Prostate gland (tissue), 2 donors: Measurements from ENCODE around the gene RARRES2.

ENCODE experiments used
- POLR2A ChIP-seq: fragments of 450-650 bp; IDR thresholded peaks from one replicate; pipeline ENCODE4 v1.6.1; 2016; ENCODE audit warnings: antibody characterized with exemption, mild to moderate bottlenecking
- TF ChIP-seq, protein P1 (sequence below), 4 experiments: fragments of 200-600 bp in 2 of 4; fragments of 450-650 bp in 2 of 4; sonication (generic) in 2 of 4; IDR thresholded peaks; 1 replicate in 3 of 4; 2 replicates in 1 of 4; pipeline ENCODE4 v1.5.1; 2016 to 2019; ENCODE audit warnings: antibody characterized with exemption in 4 of 4, mild to moderate bottlenecking in 2 of 4, moderate library complexity in 2 of 4

DNA sequence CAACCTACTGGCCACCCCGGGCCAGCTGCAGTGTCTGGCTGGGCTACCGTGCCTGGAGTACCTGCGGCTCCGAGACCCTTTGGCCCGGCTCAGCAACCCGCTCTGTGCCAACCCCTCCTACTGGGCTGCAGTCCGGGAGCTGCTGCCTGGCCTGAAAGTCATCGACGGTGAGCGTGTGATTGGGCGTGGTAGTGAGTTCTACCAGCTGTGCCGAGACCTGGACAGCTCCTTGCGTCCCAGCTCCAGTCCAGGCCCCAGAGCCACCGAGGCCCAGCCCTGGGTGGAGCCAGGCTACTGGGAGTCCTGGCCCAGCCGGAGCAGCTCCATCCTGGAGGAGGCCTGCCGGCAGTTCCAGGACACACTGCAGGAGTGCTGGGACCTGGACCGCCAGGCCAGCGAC is 4.2 kb downstream of the RARRES2 start:
- TF ChIP-seq POLR2A, result no peak
- TF ChIP-seq, protein P1, sequence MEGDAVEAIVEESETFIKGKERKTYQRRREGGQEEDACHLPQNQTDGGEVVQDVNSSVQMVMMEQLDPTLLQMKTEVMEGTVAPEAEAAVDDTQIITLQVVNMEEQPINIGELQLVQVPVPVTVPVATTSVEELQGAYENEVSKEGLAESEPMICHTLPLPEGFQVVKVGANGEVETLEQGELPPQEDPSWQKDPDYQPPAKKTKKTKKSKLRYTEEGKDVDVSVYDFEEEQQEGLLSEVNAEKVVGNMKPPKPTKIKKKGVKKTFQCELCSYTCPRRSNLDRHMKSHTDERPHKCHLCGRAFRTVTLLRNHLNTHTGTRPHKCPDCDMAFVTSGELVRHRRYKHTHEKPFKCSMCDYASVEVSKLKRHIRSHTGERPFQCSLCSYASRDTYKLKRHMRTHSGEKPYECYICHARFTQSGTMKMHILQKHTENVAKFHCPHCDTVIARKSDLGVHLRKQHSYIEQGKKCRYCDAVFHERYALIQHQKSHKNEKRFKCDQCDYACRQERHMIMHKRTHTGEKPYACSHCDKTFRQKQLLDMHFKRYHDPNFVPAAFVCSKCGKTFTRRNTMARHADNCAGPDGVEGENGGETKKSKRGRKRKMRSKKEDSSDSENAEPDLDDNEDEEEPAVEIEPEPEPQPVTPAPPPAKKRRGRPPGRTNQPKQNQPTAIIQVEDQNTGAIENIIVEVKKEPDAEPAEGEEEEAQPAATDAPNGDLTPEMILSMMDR (IDR thresholded peaks at IDR 0.05), result no peak
